Activated gamma-delta T cell treated with Interleukin-2 at 50 U/mL for 16 hours (primary cell): ENCODE results near the gene IL18BP.

Source experiments
- DNase-seq: peaks from one replicate; pipeline ENCODE4 v3.0.0-alpha.2; 2020

Gene IL18BP

GRCh38 chr11:71997594-71997993 lies 1.1 kb upstream of the IL18BP start:
- no peak for DNase-seq

- no peak for DNase-seq
These were observed 648 bp upstream of the IL18BP start for GRCh38 chr11:71998061-71998460.

GRCh38 chr11:71999362-71999761 lies 653 bp downstream of the IL18BP start:
- DNase-seq, result no peak

GRCh38 chr11:71999798-72000197 lies 1.1 kb downstream of the IL18BP start:
- DNase-seq, result no peak

- no peak for DNase-seq
These were observed 1.6 kb downstream of the IL18BP start for GRCh38 chr11:72000202-72000867.

DNA sequence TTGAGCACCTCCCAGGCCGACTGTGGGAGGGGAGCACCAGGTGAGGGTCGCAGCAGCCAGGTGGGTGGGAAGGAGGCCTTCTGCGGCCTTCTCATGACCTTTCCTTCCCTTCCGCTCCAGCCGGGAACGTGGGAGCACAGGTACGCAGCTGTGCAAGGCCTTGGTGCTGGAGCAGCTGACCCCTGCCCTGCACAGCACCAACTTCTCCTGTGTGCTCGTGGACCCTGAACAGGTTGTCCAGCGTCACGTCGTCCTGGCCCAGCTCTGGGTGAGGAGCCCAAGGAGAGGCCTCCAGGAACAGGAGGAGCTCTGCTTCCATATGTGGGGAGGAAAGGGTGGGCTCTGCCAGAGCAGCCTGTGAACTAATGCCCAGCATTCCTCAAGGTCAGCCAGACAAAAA lies 2.6 kb downstream of the IL18BP start:
- DNase-seq, result no peak

DNA sequence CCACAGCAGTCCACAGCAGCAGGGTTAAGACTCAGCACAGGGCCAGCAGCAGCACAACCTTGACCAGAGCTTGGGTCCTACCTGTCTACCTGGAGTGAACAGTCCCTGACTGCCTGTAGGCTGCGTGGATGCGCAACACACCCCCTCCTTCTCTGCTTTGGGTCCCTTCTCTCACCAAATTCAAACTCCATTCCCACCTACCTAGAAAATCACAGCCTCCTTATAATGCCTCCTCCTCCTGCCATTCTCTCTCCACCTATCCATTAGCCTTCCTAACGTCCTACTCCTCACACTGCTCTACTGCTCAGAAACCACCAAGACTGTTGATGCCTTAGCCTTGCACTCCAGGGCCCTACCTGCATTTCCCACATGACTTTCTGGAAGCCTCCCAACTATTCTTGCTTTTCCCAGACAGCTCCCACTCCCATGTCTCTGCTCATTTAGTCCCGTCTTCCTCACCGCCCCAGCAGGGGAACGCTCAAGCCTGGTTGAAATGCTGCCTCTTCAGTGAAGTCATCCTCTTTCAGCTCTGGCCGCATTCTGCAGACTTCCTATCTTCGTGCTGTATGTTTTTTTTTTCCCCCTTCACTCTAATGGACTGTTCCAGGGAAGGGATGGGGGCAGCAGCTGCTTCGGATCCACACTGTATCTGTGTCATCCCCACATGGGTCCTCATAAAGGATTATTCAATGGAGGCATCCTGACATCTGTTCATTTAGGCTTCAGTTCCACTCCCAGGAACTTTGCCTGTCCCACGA lies 3.3 kb downstream of the IL18BP start:
- DNase-seq, result no peak

DNA sequence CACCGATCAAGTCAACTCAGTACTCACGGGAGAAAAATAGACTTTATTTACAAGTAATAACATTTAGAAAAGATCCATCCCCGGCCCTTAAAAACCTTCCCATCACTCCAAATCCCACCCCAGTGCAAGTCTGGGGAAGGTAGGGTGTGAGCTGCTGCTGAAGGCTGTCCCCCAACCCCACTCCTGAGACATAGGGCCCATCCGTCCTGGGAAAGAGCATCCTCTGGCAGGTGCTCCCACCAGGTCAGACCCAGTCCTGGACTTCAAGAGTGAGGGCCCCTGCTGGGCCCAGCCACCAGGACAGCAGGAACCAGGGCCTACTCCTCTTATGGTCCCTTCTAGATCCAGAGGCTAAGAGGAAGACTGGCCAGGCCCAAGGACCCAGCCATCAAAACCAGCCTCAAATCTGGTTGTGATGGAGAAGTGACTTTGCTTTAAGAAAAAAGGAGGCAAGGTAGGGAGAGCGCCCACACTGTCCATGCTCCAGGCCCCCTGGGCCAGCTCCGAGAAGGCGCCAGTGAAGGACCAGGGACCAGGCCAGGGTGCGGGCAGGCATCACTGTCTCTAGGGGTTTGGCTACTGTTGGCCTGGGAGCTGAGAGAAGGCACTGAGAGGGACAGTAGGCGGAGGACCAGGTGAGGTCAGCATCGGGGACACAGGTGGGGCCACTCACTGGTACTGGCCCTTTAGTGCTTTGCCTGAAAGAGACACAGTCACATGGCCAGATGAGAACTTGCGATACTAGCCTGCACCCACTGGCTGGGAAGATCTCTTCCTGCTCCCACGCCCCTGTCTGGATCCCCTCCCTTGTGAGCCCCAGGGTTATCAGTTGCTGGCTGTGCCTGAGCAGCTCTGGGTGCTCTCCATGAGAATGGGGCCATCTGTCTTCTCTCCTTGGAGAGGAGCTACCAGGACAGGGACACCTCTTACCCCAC lies 4.4 kb downstream of the IL18BP start:
- no peak for DNase-seq

GRCh38 chr11:72003776-72004171 lies 5.1 kb downstream of the IL18BP start:
- DNase-seq, result no peak

- DNase-seq, result no peak
These were observed 6.0 kb downstream of the IL18BP start for GRCh38 chr11:72004515-72005346.

- no peak for DNase-seq
These were observed 6.9 kb downstream of the IL18BP start for GRCh38 chr11:72005347-72006260.

DNA sequence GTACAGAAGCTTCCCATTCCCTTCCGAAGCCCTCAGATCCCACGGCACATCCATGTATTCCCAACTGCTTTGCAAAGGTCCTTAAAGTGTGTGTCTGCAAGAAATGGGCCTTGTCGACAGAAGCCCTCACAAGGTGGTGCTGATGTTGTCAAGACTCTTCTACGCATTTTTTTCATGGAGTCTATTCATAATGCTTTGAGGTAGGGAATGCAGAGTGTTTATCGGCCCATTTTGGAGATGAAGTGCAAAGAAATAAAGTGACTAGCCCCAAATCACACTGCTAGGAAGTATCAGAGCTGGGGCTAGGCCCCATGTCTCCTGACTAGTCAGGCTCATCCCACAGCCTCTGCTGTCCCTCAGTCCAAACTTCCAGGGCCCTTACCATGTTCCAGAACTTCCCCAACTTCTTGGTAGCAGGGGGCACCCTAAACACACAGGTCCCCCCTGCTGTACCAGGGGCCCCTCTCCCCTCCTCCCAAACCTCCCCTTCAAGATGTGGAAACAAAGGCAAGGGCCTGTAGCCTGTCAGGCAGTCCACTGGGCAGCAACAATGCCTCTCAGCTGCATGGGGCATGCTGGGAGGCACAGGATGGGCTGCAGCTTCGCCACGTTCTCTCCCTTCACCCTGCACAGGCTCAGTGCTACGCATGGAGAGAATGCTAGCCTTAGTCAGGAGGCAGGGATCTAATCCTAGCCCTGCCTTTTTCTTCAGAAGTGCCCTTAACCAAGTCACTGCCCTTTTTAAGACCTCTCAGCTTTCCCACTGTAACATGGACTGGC lies 7.8 kb downstream of the IL18BP start:
- DNase-seq, result no peak

GRCh38 chr11:72007089-72007476 lies 8.4 kb downstream of the IL18BP start:
- no peak for DNase-seq

- no peak for DNase-seq
These were observed 8.9 kb downstream of the IL18BP start for GRCh38 chr11:72007587-72007986.

- DNase-seq, result no peak
These were observed 10.0 kb downstream of the IL18BP start for GRCh38 chr11:72008728-72009127.

DNA sequence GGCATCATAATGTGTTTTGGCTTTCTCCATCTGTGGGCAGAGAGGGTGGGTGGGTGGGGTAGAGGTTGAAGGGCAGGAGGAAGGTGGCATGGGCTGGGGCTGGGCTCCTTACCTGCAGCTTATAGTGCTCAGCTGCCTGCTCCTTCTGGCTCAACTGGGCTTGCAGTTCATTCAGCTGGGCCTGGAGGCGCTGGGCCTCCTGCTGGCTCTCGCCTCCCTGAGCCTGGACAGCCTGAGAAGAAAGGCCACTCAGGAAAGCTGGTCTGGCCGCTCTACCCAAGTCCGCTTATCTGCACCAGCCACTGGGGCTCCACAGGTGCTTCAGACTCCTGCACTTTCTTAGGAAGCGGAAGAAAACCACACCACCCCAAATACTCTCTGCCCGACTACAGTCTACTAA lies 10.4 kb downstream of the IL18BP start:
- DNase-seq, result no peak

DNA sequence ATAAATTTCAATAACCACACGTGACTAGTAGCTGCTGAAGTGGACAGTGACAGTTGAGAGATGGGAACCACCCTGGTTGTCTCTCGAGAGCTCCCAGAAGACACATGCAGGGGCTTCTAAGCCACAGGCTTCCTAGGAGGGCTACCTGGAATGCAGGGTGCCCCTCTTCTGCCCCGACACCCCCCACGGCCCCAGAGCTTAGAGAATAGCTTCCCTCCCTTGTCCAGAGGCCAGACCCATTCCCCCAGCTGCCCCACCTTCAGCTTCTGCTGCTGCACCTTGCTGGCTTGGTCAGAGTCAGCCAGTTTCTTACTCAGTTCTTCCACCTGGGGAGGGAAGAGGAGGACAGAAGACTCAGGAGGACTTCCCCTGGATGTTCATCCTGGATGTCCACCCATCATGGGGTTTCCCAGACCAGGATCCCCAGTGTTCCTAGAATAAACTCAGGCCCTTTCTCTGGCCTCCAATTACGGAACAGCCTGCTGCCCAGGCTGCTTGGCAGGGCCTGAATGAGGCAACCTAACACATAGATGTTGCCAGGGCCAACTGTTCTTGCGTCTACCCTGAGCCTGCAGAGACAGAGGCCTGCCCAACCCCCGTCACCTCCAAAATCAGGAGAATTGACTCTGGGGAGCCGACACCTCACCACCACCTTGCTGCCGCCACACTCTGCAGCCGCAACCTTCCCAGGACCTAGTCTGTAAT lies 12.0 kb downstream of the IL18BP start:
- no peak for DNase-seq

DNA sequence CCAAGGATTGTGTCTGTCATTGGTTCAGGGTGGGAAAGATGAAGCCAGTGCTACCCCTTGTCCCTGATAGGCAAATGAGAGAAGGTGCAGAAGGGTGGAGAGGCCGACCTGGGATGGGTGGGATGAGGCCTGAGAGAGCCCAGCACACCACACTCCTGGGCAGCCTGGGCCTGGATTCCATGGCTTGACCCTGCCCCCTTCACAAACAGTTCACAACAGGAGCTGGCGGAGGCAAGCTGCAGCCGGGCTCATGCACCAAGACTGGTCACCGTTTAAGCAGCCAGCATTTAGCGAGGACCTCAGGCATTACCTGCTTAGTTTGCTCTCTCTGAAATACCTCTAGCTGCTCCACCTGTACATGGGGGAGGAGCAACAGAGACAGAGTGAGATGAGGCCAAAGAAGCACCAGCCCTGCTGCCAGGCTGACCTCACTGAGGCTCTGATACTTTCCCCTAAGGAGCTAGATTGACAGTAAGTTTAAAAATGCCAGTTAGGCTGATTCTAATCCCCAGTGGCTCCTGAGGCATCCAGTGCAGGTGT lies 13.5 kb downstream of the IL18BP start:
- DNase-seq, result no peak

GRCh38 chr11:72012897-72013721 lies 14.4 kb downstream of the IL18BP start:
- no peak for DNase-seq
